HG03571 (cell line): ENCODE data around the gene ANKRA2.
A peak's percentile ranks its signal among the peaks of the same experiment; 100 is the strongest.

Experiments
- ATAC-seq: cut with Tn5 transposase; IDR thresholded peaks from one replicate; pipeline ENCODE4 v1.9.1; 2021; ENCODE audit not compliant: unreplicated experiment

ANKRA2 gene

DNA sequence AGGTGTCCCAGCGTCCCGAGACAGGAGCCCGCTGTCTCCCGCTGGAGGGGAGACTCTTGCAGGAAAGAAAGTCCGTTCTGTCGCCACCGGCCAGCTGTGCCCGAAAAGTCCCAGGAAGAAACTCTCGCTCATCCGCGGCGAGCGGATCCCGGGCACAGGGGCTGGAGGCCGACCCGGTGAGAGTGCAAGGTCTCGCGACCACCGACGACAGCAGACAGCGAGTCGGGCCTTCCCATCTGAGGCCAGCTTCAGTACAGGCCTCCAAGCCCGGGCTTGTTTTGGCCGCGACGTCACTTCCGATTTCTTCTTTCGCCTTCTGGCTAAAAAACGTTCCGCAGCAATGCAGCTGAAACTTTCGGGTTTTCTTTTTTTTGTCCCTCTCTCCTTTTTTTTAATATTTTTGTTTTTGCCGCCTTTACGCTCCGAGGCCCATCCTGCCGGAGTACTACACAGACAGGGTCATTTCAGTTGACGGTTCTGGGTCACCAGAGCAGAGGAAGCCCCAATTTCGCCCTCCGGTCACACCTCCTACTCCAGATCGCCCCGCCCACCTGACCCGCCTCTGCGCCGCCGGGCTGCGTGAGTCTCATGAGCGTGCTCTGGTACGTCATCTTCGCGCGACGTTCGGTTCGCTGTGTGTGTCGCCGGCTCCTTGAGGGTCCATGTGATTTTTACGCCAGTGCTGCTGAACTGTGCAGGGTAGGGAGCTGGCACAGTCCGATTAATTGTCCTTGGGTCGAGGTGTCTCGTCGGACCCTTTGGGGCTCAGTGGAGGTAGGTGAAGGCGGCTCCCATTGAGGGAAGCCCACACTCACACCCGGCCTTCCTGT is at the start of gene ANKRA2, which contains the start of gene UTP15:
TSS of gene ANKRA2 (minus strand) at position 501 of the 830 bp plus-strand sequence. CDS start 2,758 bp downstream, outside the sequence.
TSS of gene UTP15 (plus strand) at position 605 of the 830 bp plus-strand sequence. CDS start 1,602 bp downstream, outside the sequence.
- ATAC-seq: peak; percentile 96

DNA sequence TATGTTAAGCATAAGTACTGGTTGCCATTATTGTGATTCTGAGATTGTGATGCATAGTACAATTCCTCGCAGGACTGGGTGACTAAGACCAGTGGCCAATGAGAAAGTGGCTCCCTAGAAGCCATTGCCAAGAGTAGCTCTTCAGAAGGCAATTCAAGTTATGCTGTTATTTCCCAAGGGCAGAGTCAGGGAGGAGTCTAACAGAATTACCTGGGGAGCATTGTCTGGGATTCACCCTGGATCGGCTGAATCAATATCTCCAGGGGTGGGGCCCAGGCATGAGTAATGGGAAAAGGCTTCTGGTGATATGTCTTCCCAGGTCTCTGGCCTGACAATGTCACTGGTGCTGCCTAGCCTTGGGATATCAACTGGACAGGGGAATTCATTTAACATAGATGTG is 49.6 kb upstream of the ANKRA2 start:
- ATAC-seq: no peak

DNA sequence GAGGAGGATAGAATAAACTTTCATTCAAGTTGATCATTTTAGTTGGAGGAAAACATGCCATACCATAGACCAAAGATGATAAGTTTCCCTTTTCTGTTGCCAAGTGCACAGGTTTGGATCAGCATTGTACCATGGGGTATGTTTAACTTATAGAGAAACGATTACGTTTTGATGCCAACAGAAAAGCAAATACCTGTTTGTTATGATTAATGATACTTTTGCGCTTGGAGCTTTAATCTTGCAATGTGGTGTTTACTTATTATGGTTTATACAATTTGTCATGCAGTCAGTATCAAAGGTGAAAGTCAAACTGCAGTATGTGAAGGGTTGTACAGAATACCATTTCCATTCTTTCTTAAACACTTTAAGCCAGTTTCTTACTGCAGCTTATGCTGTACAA is 47.4 kb upstream of the ANKRA2 start:
- no peak for ATAC-seq

DNA sequence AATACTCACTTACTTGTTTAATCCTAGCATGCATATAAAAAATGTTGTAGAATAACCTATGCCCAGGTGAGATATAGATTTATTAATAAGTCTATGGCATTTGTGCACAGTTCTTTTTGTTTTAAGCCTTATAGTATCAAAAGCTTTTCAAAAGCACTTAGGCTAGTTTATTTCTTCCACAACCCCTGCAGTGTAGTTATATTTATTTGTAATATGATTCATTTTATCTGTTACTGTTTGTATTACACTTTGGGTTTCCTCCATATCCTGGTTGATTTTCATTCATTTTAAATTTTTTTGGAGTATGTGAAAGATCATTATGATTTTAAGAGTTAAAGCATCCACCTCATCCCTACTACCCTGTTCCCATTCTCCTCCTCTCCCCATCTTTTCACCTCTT is 41.8 kb upstream of the ANKRA2 start:
- ATAC-seq: no peak

DNA sequence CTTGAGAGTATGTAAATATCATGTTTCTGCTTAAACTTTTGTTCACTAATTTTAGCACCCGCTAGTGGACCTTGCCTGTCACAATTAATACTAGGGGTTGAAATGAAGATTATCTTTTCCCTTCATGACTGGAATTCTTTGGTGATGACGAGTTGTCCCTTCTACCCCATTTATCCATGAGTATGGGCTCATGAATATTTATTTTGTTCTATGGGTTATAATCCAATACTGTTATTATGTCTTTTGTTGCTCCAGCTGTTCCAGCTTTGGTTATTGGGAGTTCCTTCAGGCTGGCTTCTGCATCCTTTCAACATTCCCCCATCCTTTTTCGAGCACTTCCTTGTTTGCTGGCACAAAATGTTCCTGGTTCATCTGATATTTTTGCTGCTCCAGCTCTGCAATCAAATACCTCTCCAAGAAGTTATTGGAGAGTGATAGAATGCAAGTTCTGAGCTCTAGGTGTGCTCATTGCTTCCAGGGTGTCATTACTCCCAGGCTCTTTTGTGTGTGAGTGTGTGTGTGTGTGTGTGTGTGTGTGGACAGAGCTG is 40.8 kb upstream of the ANKRA2 start:
- ATAC-seq: no peak

GRCh38 chr5:73605223-73606087 is 40.0 kb upstream of the ANKRA2 start:
- ATAC-seq: no peak

GRCh38 chr5:73603998-73604397 is 38.6 kb upstream of the ANKRA2 start:
- ATAC-seq: no peak

DNA sequence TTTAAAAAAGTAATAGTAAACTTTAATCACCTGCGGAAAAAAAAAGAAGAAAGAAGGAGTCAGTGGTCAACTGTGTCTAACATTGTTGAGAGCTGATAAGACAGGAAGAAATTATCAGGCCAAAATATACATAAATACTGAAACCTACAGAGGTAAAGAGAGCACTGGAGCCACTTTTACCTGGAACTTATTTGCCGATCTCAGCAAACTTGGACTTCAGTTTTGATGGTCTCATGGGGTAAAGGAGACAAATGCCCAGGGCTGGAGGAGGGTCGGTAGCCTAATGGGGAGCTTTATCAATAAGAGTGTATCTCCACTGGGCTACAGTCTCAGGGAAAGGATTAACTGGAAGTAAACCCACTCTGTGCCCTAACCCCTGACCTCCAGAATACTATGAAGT is 33.9 kb upstream of the ANKRA2 start:
- ATAC-seq: no peak

- ATAC-seq: no peak
These were observed 31.4 kb upstream of the ANKRA2 start for GRCh38 chr5:73596705-73597328.

DNA sequence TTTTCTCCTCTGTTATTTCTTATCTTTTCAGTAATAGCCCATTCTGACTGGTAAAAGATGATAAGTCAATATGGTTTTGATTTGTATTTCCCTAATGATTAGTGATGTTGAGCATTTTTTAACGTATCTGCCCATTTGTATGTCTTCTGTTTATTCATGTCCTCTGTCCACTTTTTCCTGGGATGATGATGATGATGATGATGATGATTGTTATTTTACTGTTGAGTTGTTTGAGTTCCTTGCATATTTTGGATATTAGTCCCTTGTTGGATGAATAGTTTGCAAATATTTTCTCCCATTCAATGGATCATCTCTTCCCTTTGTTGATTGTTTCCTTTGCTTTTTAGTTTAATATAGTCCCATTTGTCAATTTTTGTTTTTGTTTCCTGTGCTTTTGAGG is 27.1 kb upstream of the ANKRA2 start:
- ATAC-seq: no peak

DNA sequence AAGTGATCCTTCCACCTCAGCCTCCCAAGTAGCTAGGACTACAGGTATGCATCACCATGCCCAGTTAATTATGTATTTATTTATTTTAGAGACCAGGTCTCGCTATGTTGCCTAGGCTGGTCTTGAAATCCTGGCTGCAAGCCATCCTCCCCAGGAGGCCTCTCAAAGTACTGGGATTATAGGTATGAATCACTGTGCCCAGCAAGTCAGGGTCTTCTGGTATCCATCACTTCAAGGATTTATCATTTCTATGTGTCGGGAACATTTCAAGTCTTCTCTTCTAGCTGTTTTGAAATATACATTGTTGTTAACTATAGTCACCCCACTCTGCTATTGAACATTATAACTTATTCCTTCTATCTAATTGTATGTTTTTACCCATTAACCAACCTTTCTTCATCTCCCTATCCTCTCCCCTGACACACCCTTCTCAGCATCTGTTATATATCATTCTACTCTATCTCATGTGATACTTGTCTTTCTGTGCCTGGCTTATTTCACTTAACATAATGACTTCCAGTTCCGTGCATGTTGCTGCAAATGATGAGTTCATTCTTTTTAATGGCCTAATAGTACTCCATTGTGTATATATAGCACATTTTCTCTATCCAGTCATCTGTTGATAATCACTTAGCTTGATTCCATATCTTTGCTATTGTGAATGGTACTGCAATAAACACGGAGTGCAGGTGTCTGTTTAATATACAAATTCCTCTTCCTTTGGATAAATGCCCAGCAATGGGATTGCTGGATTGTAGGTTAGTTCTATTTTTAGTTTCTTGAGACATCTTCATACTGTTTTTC is 26.5 kb upstream of the ANKRA2 start:
- no peak for ATAC-seq

DNA sequence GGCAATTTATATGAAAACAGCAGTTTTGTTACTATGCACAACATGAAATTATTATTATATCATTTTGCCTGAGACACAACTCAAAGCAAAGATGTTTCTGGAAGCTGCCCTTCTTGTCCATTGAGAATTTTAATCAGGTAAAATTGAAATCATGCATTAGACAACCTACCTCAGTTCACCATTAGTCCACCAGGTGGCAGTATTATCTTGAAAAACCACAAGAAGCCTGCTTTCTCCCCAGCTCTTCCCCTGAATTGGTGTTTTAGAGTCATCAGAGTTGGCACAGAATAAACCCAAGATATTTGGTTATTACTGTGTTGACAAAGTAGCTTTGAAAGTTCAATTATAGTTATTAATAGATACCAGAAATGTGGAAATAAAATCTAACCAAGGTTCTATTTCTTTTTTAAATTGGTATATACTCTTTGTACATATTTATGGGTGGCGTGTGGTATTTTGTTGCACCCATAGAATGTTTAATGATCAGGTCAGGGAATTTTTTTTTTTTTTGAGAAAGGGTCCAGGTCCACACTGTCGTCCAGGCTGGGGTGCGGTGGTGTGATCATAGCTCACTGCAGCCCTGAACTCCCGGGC is 25.8 kb upstream of the ANKRA2 start:
- ATAC-seq: no peak

- ATAC-seq: no peak
These were observed 22.5 kb upstream of the ANKRA2 start for GRCh38 chr5:73587923-73588322.

GRCh38 chr5:73582285-73583145 is 17.1 kb upstream of the ANKRA2 start:
- no peak for ATAC-seq

DNA sequence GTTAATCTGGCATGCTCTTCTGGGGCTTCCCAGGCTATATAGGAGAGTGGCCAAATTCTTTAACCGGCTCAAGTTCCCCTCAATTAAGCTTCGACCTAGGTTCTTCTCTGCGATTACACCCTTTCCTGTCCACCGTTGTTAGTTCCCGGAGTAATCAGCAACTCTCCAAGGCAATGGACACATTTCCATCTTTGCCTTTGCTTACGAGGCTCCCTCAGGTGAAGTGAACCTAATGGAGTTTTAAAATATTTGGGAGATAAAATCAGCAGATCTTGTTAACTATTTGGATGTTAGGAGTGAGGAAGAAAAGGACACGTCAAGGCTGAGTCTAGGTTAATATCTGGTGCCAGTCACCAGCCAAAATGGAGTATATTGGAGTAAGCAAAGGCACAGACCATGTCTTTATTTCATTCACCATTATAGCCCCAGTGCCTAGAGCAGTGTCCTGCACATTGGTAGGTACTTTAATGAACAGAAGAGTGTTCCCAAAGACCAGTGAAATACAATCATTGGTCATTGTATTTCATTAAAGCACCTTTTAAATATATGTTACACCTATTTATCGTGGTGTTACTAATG is 619 bp upstream of the ANKRA2 start:
- no peak for ATAC-seq

- ATAC-seq: peak; percentile 4
These were observed 764 bp downstream of the ANKRA2 start for GRCh38 chr5:73564675-73565074.

DNA sequence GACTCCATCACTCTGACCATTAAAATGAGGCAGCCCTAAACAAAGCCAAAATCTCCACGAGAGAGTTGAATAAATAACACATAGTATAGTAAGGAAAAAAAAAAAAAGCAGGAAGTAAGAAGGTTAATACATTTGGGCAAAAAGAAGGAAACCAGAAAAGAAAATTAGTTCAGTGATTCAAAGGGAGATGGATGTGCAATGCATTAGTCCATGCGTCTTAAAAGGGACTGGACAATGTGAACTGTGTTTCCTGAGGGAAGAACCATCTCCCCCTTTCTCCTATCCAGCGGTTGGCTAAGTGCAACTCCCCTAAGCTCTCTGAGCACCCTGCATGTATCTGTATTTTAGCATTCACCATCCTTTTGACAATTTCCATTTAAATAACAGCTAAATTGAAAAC is 1.4 kb downstream of the ANKRA2 start:
- no peak for ATAC-seq

GRCh38 chr5:73558950-73559349 is 6.5 kb downstream of the ANKRA2 start:
- ATAC-seq: no peak

GRCh38 chr5:73552642-73553041 is 12.8 kb downstream of the ANKRA2 start:
- ATAC-seq: no peak
